Hepatocyte (in vitro differentiated cells): Measurements from ENCODE around the gene TBC1D32.

Experiments
- CTCF ChIP-seq: fragments of 200-600 bp; sonication (generic); IDR thresholded peaks from 2 replicates; pipeline ENCODE4 v1.5.1; 2016; ENCODE audit warnings: antibody characterized with exemption, mild to moderate bottlenecking; ENCODE audit not compliant: poor library complexity
- EZH2 ChIP-seq: fragments of 200-600 bp; sonication (generic); IDR thresholded peaks from 2 replicates; pipeline ENCODE4 v1.6.1; 2016; ENCODE audit warnings: antibody characterized with exemption, mild to moderate bottlenecking, borderline replicate concordance
- EZH2phosphoT487 ChIP-seq: fragments of 200-600 bp; sonication (generic); IDR thresholded peaks from one replicate; pipeline ENCODE4 v1.6.1; 2018; ENCODE audit warnings: antibody characterized with exemption, mild to moderate bottlenecking, low read depth, moderate library complexity; ENCODE audit not compliant: unreplicated experiment, severe bottlenecking

DNA sequence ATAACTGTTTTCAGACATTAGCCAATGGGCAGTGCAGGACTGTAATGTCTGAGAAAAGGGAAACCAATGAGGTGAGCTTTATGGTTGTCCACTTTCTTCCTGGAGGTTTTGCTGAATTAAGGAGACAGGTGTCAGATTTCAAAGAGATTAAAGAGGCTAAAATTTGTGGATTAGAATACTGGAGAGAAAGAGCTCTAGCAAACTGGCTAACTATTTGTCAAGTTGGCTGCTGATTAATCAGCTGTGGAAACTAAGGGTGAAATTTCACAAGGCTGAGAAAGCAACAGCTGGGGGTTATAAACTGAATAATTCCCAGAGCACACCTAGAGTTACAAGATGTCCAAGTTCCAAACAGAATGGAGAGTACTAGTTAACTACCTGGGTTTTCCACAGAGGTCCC lies 198.9 kb downstream of the TBC1D32 start:
- TF ChIP-seq CTCF: no peak
- no peak for TF ChIP-seq EZH2phosphoT487
- no peak for TF ChIP-seq EZH2
